H1 (cell line): ENCODE measurements around the gene ZBTB49. TPM values are rescaled to one million over a fixed set of nuclear protein-coding genes. Genes with fewer than 3 reads are reported as not detected.

Experiments used
- CTCF ChIA-PET: fragments of 300-600 bp; sonication (Branson Sonifier 250); formaldehyde crosslinking; loops from one replicate; lab custom pipeline; 2021; ENCODE audit not compliant: partially characterized antibody; lab: Charles Lee
- POLR2A ChIA-PET: fragments of 300-600 bp; sonication (Branson Sonifier 250); formaldehyde crosslinking; loops from one replicate; lab custom pipeline; 2021; ENCODE audit warnings: inconsistent platforms; ENCODE audit not compliant: partially characterized antibody; lab: Charles Lee
- DNase-seq, 2 experiments: peaks; one replicate each; pipeline versions ENCODE4 v3.0.0 to v3.0.0-alpha.2; 2010 to 2022; ENCODE audit warnings: low spot score in 2 of 2, low read depth in 1 of 2, mixed read lengths in 1 of 2
- FAIRE-seq: peaks from 2 replicates; lab custom pipeline; 2011; peaks lifted over from hg19 to GRCh38; lab: Jason Lieb, UNC
- H2AFZ ChIP-seq: 2 replicates; pipeline ENCODE4 v1.8.1; 2012; ENCODE audit warnings: low read length, inconsistent platforms
- H2AK5ac ChIP-seq: 2 replicates; pipeline ENCODE4 v1.6.1; 2013; ENCODE audit warnings: low read depth, low read length
- H2BK120ac ChIP-seq: replicated peaks from 2 replicates; pipeline ENCODE3; 2013; ENCODE audit warnings: low read depth, low read length, inconsistent platforms
- H2BK12ac ChIP-seq: 2 replicates; pipeline ENCODE4 v1.6.1; 2013; ENCODE audit warnings: low read depth, low read length
- H2BK15ac ChIP-seq: 2 replicates; pipeline ENCODE4 v1.6.1; 2013; ENCODE audit warnings: low read length
- H2BK20ac ChIP-seq: 2 replicates; pipeline ENCODE4 v1.6.1; 2013; ENCODE audit warnings: low read length
- H2BK5ac ChIP-seq: 2 replicates; pipeline ENCODE4 v1.6.1; 2013; ENCODE audit warnings: low read depth, low read length
- H3K14ac ChIP-seq: 2 replicates; pipeline ENCODE4 v1.6.1; 2013; ENCODE audit warnings: inconsistent platforms; ENCODE audit not compliant: insufficient read length
- H3K18ac ChIP-seq: 2 replicates; pipeline ENCODE4 v1.6.1; 2013; ENCODE audit warnings: low read length; ENCODE audit errors: extremely low read depth
- H3K23ac ChIP-seq: 2 replicates; pipeline ENCODE4 v1.6.1; 2013; ENCODE audit warnings: inconsistent platforms; ENCODE audit not compliant: insufficient read length
- H3K23me2 ChIP-seq: 2 replicates; pipeline ENCODE4 v1.6.1; 2013; ENCODE audit warnings: low read depth, low read length
- H3K27ac ChIP-seq: 2 replicates; pipeline ENCODE4 v1.6.1; 2011; ENCODE audit warnings: low read depth, low read length, inconsistent platforms
- H3K27me3 ChIP-seq, 4 experiments: replicated peaks in 1 of 4; 1 replicate in 1 of 4; 2 replicates in 3 of 4; pipeline versions ENCODE4 v1.6.1 to v1.8.1; 2011 to 2013; ENCODE audit warnings: low read length in 3 of 4, mild to moderate bottlenecking in 3 of 4, inconsistent platforms in 2 of 4, mixed read lengths in 2 of 4, moderate library complexity in 1 of 4; ENCODE audit not compliant: control insufficient read depth in 3 of 4, insufficient read depth in 3 of 4; ENCODE audit errors: extremely low read depth in 1 of 4
- H3K36me3 ChIP-seq, 4 experiments: 2 replicates each; pipeline versions ENCODE4 v1.6.1 to v1.8.1; 2011 to 2013; ENCODE audit warnings: mild to moderate bottlenecking in 4 of 4, low read length in 3 of 4, moderate library complexity in 2 of 4, control low read depth in 1 of 4, inconsistent platforms in 1 of 4; ENCODE audit not compliant: insufficient read depth in 4 of 4, control insufficient read depth in 2 of 4
- H3K4ac ChIP-seq: replicated peaks from 2 replicates; pipeline ENCODE3; 2013; ENCODE audit warnings: low read length, low read depth, mixed read lengths, inconsistent platforms; ENCODE audit not compliant: insufficient read length
- H3K4me1 ChIP-seq, 4 experiments: replicated peaks in 1 of 4; 1 replicate in 1 of 4; 2 replicates in 3 of 4; pipeline versions ENCODE4 v1.6.1 to v1.8.1; 2011 to 2013; ENCODE audit warnings: low read length in 3 of 4, inconsistent platforms in 2 of 4, mixed read lengths in 1 of 4; ENCODE audit not compliant: insufficient read depth in 4 of 4, control insufficient read depth in 3 of 4
- H3K4me2 ChIP-seq, 2 experiments: 2 replicates each; pipeline versions ENCODE4 v1.6.1 to v1.8.1; 2011 to 2013; ENCODE audit warnings: low read depth in 2 of 2, low read length in 2 of 2, control low read depth in 1 of 2, inconsistent platforms in 1 of 2, mild to moderate bottlenecking in 1 of 2; ENCODE audit not compliant: insufficient read depth in 1 of 2
- H3K4me3 ChIP-seq, 4 experiments: fragments of 200-600, 300-600 bp in 1 of 4; sonication (generic), shearing (Covaris generic), sonication (Bioruptor Twin) in 1 of 4; 2 replicates each; pipeline versions ENCODE4 v1.5.1 to v1.8.1; 2011 to 2016; ENCODE audit warnings: low read length in 4 of 4, low read depth in 3 of 4, control low read depth in 2 of 4, inconsistent platforms in 2 of 4, mild to moderate bottlenecking in 2 of 4, mixed read lengths in 1 of 4, moderate library complexity in 1 of 4; ENCODE audit not compliant: insufficient read depth in 2 of 4; ENCODE audit errors: extremely low read depth in 1 of 4
- H3K56ac ChIP-seq: replicated peaks from 2 replicates; pipeline ENCODE3; 2013; ENCODE audit warnings: low read depth, mild to moderate bottlenecking, mixed read lengths, low read length, inconsistent platforms; ENCODE audit not compliant: insufficient read length
- H3K79me1 ChIP-seq: 2 replicates; pipeline ENCODE4 v1.6.1; 2013; ENCODE audit warnings: low read depth, low read length, control low read depth
- H3K79me2 ChIP-seq, 2 experiments: 2 replicates each; pipeline versions ENCODE4 v1.6.1 to v1.8.1; 2012 to 2013; ENCODE audit warnings: low read length in 2 of 2, mild to moderate bottlenecking in 2 of 2, inconsistent platforms in 1 of 2; ENCODE audit not compliant: insufficient read depth in 2 of 2, control insufficient read depth in 1 of 2
- H3K9ac ChIP-seq, 4 experiments: replicated peaks in 1 of 4; 1 replicate in 1 of 4; 2 replicates in 3 of 4; pipeline versions ENCODE4 v1.6.1 to v1.8.1; 2011 to 2013; ENCODE audit warnings: low read depth in 3 of 4, low read length in 3 of 4, control low read depth in 2 of 4, mild to moderate bottlenecking in 2 of 4, moderate library complexity in 2 of 4, inconsistent platforms in 1 of 4; ENCODE audit errors: extremely low read depth in 1 of 4
- H3K9me3 ChIP-seq, 2 experiments: 2 replicates each; pipeline versions ENCODE4 v1.6.1 to v1.8.1; 2012 to 2013; ENCODE audit warnings: mild to moderate bottlenecking in 2 of 2, moderate library complexity in 2 of 2, control low read depth in 1 of 2, inconsistent platforms in 1 of 2, low read depth in 1 of 2, low read length in 1 of 2, mixed read lengths in 1 of 2; ENCODE audit not compliant: insufficient read depth in 2 of 2
- H4K20me1 ChIP-seq, 2 experiments: replicated peaks in 1 of 2; 2 replicates each; pipeline versions ENCODE3 to v1.8.1; 2011 to 2013; ENCODE audit warnings: inconsistent platforms in 2 of 2, low read length in 2 of 2, mild to moderate bottlenecking in 1 of 2; ENCODE audit not compliant: insufficient read depth in 2 of 2, control insufficient read depth in 1 of 2
- H4K5ac ChIP-seq: 2 replicates; pipeline ENCODE4 v1.6.1; 2013; ENCODE audit warnings: low read length, low read depth, mixed read lengths, inconsistent platforms; ENCODE audit not compliant: insufficient read length
- H4K8ac ChIP-seq: 2 replicates; pipeline ENCODE4 v1.8.0; 2013; ENCODE audit warnings: mild to moderate bottlenecking, moderate library complexity, low read length, inconsistent platforms; ENCODE audit not compliant: insufficient read depth; ENCODE audit errors: extremely low read depth
- H4K91ac ChIP-seq: replicated peaks from 2 replicates; pipeline ENCODE3; 2013; ENCODE audit warnings: low read length, mixed read lengths, inconsistent platforms; ENCODE audit not compliant: insufficient read length
- CREB1 ChIP-seq: IDR thresholded peaks from 2 replicates; pipeline ENCODE4 v1.6.1; 2012; ENCODE audit warnings: inconsistent platforms
- CTBP2 ChIP-seq: IDR thresholded peaks from 2 replicates; pipeline ENCODE4 v1.7.0; 2011; ENCODE audit warnings: borderline replicate concordance, mild to moderate bottlenecking, moderate library complexity, mixed read lengths, low read length; ENCODE audit not compliant: insufficient read depth, insufficient read length
- SP2 ChIP-seq: IDR thresholded peaks from 2 replicates; pipeline ENCODE4 v1.6.1; 2012; ENCODE audit warnings: mild to moderate bottlenecking, low read length, inconsistent platforms
- WGBS, 2 experiments: shearing (Covaris generic) in 1 of 2; methylation state at CpG; one replicate each; pipeline versions ENCODE4 v1.1.6 to v1.1.7; 2013 to 2015; ENCODE audit warnings: low lambda C conversion rate in 2 of 2, mixed read lengths in 2 of 2, inconsistent platforms in 1 of 2, low coverage in 1 of 2, missing lambda C conversion rate in 1 of 2; ENCODE audit not compliant: insufficient replicate concordance in 2 of 2, insufficient coverage in 1 of 2, insufficient read length in 1 of 2; ENCODE audit errors: extremely low coverage in 1 of 2, missing lambda C conversion rate in 1 of 2; 5-methylcytosine and 5-hydroxymethylcytosine counted together
- polyA plus RNA-seq, 7 experiments: library from polyadenylated mRNA; depleted of rRNA in 3 of 7; stranded (reverse) in 5 of 7; unstranded in 2 of 7; fragments of >200 nt in 5 of 7; fragments of 200-250 nt in 2 of 7; gene quantifications; 1 replicate in 5 of 7; 2 replicates in 1 of 7; 4 replicates in 1 of 7; pipeline versions ENCODE4 v1.2.1 to v1.2.3, GENCODE V29; 2011 to 2013; ENCODE audit warnings: missing spikeins in 2 of 7, mixed read lengths in 2 of 7
- total RNA-seq: library from RNA; stranded (reverse); fragmentation: NEBNext Ultra II Directional; extraction: Animal tissue kit (Norgen Biotek cat#: 25700); gene quantifications from 2 replicates; pipeline ENCODE4 v1.2.1, GENCODE V29; 2021

ZBTB49 gene
- total and polyA plus RNA-seq, 2 of the 8 experiments (the other 6 are each of a cell fraction or from before 2014, with no cell fraction given): 4.2 to 6.8 TPM

GRCh38 chr4:4317496-4318232, 27.6 kb downstream of the ZBTB49 start:
- H3K4ac ChIP-seq: no peak overlapping the region
- H3K4me3 ChIP-seq: no peak overlapping the region
- no peak overlapping the region for H2BK12ac ChIP-seq
- no peak overlapping the region for H3K9ac ChIP-seq
- H4K5ac ChIP-seq: no peak overlapping the region
- no peaks in the 10 kb centered on the region for H3K9me3 ChIP-seq
- peaks cover 0 to 4% of the 10 kb centered on the region in 2 experiments for H4K20me1 ChIP-seq
- H2AK5ac ChIP-seq: no peak overlapping the region
- H3K23me2 ChIP-seq: no peaks in the 10 kb centered on the region
- H2BK5ac ChIP-seq: no peak overlapping the region
- POLR2A ChIA-PET: interaction anchor here (1.9 kb wide), 1 partner anchor 11 kb away, joined by 4 read pairs; no protein-coding TSS in a partner anchor
- H3K14ac ChIP-seq: no peak overlapping the region
- no peak overlapping the region for H3K56ac ChIP-seq
- TF ChIP-seq CTBP2 (no peak), SP2 (no peak), CREB1 (no peak)
- TF ChIP-seq, all 59 proteins: peak for 0
- H3K27me3 ChIP-seq: no peaks in the 10 kb centered on the region
- H2BK20ac ChIP-seq: no peak overlapping the region
- H3K4me2 ChIP-seq: no peak overlapping the region
- H3K23ac ChIP-seq: no peak overlapping the region
- peaks cover 3% of the 10 kb centered on the region; the same call in 1 of the 2 replicates for H3K79me1 ChIP-seq
- CTCF ChIA-PET: interaction anchor here (0.6 to 2.4 kb wide), 7 partner anchors 9 to 68 kb away, joined by 3 to 11 read pairs (median 4); no protein-coding TSS in a partner anchor
- H2BK15ac ChIP-seq: no peak overlapping the region
- H3K18ac ChIP-seq: no peak overlapping the region
- H4K91ac ChIP-seq: no peak overlapping the region
- peaks cover 0 to 7% (median 2%) of the 10 kb centered on the region in 4 experiments; a peak in 3 of 7 replicates for H3K4me1 ChIP-seq
- H3K79me2 ChIP-seq: no peaks in the 10 kb centered on the region
- H2AFZ ChIP-seq: no peak overlapping the region
- DNase-seq: no peak
- 85% methylated on average over 23 of the region's 23 CpGs; no CpG with 5 or more reads in 1 of the 2 experiments for WGBS, 2 experiments
- no peak overlapping the region for H2BK120ac ChIP-seq
- peaks cover 0 to 23% (median 8%) of the 10 kb centered on the region in 4 experiments; a peak in 5 of 8 replicates for H3K36me3 ChIP-seq
- no peak overlapping the region for H4K8ac ChIP-seq
- H3K27ac ChIP-seq: no peak overlapping the region
- no peak for FAIRE-seq
